22Rv1 (cell line): ENCODE measurements around the gene OR51D1.

Source experiments
- CTCF ChIP-seq: fragments of 450-650 bp; IDR thresholded peaks from 2 replicates; pipeline ENCODE4 v1.5.1; 2017; ENCODE audit warnings: mild to moderate bottlenecking
- ZFX ChIP-seq: fragments of 450-650 bp; IDR thresholded peaks from 2 replicates; pipeline ENCODE4 v1.6.1; 2017; ENCODE audit warnings: antibody characterized with exemption, borderline replicate concordance

- TF ChIP-seq CTCF (no peak), ZFX (no peak)
These were observed 17.8 kb upstream of the OR51D1 start for GRCh38 chr11:4619514-4619913.
